ENCODE results near the gene CTNNBIP1.

DNA sequence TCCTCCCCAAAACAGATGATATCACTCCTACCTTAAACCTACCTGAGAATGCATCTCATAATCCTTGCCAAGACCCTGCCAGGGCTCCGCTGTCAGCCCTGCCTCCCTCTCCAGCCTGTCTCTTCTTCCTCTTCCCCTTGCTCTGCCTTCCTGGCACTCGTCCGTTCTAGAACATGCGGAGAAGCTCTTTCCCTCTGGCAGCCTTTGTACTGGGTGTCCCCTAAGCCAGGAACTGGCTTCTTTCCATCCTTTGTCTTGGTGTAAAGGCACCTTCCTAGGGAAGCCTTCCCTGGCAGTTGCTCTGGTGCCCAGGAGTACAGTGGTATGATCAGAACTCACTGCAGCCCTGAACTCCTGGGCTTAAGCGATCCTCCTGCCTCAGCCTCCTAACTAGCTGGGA is 36.1 kb downstream of the CTNNBIP1 start:
- TF ChIP-seq NR1H2 (CRISPR knock-in tag; IDR thresholded peaks at IDR 0.05): no peak
- no peak for TF ChIP-seq MED1 (CRISPR knock-in tag; IDR thresholded peaks at IDR 0.05; ENCODE audit: borderline replicate concordance)
- TF ChIP-seq HMG20A (CRISPR knock-in tag; conservative IDR thresholded peaks at IDR 0.05): no peak
- TF ChIP-seq FOSL1 (tag; conservative IDR thresholded peaks at IDR 0.05): no peak
- no peak for TF ChIP-seq RBBP5 (IDR thresholded peaks at IDR 0.05; ENCODE audit: borderline replicate concordance, insufficient read depth, low read length, poor library complexity, severe bottlenecking)
- TF ChIP-seq MTA3 (IDR thresholded peaks at IDR 0.05; ENCODE audit: borderline replicate concordance): no peak
- TF ChIP-seq, protein P1, sequence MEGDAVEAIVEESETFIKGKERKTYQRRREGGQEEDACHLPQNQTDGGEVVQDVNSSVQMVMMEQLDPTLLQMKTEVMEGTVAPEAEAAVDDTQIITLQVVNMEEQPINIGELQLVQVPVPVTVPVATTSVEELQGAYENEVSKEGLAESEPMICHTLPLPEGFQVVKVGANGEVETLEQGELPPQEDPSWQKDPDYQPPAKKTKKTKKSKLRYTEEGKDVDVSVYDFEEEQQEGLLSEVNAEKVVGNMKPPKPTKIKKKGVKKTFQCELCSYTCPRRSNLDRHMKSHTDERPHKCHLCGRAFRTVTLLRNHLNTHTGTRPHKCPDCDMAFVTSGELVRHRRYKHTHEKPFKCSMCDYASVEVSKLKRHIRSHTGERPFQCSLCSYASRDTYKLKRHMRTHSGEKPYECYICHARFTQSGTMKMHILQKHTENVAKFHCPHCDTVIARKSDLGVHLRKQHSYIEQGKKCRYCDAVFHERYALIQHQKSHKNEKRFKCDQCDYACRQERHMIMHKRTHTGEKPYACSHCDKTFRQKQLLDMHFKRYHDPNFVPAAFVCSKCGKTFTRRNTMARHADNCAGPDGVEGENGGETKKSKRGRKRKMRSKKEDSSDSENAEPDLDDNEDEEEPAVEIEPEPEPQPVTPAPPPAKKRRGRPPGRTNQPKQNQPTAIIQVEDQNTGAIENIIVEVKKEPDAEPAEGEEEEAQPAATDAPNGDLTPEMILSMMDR (IDR thresholded peaks at IDR 0.05 in 2 of 3, conservative IDR thresholded peaks at IDR 0.05 in 1 of 3; ENCODE audit: insufficient read depth in 2 of 3, low read depth in 1 of 3, low read length in 3 of 3): no peak
